ENCODE data around the gene VPS37C.
"Not testable (repeated sequence)": the region's sequence is repeated elsewhere in the genome, so short reads cannot be mapped to it uniquely, and the experiment has no call there.

VPS37C gene

DNA sequence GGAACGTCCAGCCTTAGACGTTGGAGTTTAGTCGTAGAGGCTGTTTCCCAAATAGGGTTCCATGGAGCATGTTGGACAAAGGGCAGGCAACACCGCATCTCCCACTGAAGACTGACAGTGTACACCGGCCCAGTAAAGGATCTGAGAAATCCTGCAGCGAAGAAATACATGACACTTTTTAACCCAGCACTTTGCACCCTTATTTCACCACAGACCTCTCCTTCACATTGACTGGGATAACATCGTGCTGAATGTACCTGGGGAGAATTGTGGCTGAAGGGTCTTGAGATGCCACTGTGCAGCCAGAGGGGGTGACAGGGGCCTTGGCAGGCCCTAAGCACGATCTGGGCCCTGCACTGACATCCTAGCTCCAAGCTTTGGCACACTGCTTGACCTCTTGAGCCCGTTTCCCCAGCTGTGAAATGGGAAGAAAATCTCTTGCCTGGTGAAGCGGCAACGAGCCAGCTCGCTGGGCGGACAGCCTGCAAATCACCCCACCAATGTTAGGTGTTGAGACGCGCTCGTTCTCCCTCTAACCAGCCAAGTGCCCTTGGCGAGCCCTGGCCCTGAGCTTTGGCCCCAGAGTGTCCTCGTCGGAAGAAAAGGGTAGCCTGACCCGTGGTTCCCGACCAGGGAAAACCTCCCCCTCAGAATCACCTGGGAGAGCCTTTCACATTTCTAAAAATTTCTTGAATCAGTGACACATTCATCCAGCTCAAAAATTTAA lies 45.6 kb downstream of the VPS37C start:
- no peak for DNase-seq

DNA sequence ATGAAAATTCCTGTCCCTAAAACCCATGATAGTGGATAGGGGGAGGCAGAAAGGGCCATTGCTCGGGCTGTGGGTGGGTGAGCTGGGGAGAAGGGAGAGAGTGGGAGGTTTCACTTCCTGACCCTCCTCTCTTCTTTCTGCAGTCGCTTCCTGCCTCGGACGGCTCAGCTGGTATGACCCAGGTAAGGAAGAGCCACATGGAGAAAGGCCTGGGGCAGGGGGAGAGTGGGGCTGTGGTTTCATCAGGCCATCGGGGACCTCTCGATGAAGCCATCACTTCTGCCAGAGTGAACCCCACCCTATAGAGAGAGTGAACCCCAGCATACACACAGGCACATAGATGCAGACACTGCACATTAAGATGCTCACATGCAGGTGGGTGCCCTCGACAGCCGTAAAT lies 46.3 kb downstream of the VPS37C start:
- no peak for DNase-seq

DNA sequence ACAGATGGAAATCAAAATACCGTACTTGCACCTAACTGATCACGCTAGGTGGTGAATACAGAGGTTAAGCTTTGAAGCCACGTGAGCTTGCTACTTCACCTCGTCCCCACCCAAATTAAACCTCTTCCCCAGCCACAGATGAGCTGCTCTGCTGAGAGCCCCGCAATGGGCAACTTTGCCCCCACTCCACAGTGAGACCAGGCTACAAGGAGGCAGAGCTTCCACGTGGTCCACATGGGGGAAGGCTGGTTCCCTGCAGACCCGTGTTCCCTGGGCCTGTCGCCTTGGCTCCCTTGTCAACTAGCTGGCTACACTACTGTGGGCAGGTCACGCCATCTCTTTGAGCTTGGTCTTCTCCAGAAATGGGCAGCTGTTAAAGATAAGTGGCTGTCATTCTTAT lies 48.0 kb downstream of the VPS37C start:
- no peak for DNase-seq

DNA sequence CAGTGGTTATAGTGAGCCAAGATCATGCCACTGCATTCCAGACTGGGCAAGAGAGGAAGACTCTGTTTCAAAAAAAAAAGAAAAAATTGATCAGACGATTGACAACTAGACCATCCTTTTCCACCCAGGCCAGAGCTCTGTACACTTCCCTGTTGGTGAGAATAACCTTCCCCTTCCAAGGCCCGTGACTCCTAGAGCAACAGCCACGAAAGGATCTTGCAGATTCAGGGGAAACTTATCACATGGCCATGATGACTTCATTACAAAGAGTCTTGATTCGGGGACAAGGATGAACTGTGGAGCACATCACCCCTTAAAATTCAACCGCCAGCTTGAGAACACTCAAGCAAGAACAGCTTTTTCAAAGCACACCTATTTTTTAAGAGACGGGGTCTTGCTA lies 48.7 kb downstream of the VPS37C start:
- DNase-seq = no peak

DNA sequence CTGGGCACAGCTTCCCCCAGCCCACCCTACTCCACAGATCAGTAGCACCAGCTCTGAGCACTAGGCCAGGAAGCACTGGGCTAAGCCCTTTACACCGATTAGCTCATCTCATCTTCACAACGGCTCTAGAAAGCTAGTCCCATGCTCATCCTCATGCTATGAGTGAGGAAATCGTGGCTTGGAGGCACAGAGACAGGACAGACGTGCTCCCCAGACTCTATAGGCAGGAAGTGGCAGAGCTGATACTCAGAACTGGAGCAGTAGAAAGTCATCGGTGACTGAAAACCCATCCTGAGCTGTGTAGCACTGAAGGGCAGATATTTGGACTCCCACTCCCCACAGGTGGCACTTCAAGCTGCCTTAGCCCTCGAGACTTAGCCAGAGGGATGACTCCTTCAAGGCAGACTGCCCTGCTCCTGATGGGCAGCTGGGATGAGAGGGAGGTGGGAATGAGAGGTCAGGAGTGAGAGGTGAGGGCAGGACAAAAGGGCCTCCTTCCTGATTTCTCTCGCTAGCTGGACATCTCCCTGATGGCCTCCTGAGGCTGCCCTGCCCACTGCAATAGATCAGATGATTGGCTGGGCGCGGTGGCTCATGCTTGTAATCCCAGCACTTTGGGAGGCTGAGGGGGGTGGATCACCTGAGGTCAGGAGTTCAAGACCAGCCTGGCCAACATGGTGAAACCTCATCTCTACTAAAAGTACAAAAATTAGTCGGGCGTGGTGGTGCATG lies 49.3 kb downstream of the VPS37C start:
- no peak for DNase-seq

DNA sequence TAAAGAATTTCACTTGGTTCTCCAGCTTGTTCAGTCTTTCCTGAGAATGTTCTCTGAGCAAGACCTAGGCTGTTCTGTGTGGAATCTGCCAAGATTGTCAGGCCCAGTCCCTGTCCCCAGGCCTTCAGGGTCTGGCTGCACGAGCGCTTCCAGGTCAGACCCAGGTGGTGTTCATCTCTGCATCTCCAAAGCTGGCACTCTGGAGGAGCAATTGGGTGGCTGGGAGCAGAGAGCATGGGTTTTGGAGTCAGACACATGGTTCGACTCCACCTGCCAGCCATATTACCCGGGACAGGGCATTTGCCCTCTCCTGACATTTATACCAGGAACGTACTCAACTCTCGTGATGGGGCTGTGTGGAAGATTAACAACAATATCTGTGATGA lies 50.2 kb downstream of the VPS37C start:
- no peak for DNase-seq

DNA sequence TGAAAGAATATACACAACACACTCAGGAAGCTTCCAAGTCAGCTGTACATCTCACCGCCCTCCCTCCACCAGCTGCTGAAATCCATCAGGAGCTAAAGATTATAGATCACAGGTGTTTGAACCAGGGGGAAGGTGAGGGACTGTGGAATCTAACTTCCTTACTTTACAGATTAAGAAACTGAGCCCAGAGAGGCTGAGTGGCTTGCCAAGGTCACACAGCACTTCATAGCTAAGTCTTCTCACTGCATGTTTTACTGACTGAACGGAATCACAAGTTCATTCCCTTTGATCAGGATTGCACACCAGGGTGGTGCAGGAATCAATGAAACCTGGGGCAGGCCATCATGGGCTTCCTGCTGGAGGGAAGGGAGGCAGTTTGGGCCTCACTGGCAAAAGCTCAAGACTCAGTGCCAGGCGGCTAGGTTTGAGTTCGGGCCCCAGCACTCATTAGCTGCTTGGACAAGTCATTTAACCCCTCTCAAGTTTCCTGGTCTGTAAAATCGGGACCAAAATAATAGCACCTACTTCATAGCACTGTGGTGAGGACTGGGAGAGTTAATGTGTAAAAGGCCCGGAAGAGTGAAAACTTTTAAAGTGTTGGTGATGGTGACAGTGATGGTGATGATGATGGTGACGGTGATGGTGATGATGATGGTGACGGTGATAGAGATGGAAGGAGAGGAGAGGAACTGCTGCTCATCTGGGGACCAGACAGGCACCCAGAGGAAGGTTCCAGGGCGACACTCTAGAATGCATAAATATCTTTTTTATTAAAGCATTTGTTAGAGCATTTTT lies 50.8 kb downstream of the VPS37C start:
- DNase-seq = no peak

DNA sequence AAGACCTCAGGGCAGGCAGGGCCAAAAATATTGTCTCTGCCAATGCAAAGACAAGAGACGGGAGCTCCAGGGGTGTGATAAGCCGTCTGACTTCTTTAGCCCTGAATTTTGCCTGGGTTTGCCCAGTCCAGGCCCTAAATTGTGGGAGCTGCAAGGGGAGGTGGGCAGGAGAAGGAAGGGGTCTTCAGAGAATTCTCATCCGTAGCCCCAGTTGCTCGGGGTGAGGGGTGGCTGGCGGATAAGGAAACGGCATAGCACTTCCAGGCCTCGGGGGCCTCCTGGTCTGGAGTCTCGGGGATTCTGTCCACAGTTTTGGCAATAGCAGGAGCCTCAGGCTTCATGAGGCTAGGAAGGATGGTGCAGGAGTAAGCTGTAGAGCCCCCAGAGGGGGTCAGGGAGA lies 51.6 kb downstream of the VPS37C start:
- no peak for DNase-seq

DNA sequence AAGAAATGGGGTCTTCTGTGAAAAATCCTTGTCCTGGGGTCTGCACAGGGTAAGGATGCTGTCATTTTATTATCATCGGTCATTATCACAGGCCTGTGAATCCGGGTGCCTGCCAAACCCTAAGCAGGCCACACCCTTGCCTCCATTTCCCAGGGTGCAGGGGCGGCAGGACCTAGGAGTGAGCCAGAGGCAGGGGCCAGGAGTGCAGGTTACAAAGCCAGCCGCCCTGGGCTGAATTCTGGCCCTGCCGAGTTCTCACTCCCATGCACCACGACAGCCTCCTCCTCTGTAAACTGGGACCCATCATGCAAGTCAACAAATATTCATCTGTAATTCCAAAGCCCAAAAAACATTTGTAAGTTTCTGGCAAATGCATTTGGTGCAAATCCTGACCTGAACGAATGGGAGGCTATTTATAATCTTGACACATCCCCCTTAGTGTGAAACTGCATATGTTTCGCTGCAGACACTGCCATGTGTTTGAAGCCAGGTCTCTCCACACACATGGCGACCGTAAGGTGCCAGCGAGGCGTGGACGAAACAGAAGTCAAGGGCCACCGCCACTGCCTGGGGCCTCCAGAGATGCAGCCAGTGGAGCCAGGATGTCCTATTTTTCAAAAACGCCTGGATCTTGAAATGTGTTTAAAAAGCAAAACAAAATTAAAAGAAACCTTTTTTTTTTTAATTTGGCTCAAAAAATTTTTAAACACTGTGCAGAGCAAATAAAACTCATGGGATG lies 52.2 kb downstream of the VPS37C start:
- no peak for DNase-seq

DNA sequence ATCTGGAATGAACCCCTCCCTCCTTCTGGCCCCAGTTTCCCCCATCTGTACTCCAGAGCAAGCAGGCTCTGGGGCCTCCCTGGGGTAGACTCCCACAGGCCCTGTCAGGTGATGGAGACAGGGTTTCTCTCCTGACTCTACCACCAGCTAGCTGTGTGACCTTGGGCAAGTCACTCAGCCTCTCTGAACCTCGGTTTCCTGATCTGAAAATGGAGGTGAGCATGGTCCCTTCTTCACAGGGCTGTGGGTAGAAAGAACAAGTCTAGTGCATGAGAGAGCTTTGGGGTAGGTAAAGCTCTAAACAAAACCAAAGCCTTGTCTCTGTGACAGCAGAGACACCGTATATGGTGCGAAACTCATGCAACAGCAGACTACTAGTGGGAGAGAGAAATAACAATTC lies 53.3 kb downstream of the VPS37C start:
- no peak for DNase-seq

DNA sequence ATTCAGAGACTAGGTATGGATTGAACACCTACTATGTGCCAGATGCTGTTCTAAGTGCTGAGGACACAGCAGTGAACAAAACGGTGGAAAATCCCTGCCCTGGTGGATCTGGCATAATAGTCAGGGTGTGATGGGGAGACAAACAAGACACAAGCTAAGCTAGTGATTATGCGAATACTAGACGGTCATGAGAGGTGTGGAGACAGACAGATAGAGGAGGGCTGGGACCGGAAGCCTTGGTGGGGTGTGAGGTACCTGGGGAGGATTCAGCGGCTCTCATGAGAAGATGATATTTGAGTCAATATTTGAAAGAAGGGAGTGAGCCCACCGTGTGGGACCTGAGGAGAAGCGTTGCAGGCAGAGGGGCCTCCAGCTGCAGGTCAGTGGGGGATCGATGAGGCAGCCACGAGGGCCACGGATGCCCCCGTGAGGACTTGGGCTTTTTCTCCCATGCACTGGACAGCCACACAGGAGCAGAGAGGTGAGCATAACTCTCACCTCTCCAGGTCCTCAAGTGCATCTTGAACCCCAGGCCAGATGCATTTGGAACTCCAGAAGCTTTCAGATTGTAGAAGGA lies 54.2 kb downstream of the VPS37C start:
- DNase-seq = no peak

DNA sequence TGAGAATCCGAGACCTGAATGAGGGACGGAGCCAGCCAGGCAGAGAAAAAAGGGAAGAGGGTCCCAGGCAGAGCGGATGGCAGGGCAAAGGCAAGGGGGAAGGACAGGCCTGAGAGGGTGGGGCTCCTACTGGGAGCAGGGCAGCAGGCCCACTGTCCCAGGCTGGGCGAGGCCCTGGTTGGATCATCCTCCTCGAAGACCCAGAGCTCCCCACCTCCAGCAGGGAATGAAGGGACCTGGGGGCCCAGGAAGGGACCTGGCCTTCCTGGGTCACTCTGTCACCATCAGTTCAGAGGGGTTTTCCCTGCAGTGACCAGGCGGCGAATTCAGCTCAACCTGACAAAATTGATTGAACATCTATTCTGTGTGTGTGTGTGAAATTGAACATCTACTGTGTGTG lies 54.9 kb downstream of the VPS37C start:
- DNase-seq = no peak

DNA sequence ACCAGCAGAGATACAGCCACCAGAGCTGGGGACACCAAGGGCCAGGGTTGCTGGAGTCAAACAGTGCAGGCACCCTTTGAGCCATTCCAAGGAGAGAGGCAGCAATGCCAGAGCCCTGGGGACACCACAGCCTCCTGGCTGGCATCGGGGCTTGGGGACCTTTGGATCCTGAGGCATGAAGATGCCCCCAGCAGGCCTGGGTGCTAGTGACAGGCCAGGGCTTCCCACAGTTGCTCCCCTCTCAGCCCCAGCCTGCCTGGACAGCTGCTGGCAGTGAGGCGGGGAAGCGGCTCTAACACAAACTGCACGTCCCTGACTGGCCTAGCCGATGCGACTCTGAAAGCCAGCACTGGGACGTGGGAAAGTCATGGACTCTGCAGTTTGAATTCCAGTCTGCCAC lies 56.3 kb downstream of the VPS37C start:
- DNase-seq = no peak

DNA sequence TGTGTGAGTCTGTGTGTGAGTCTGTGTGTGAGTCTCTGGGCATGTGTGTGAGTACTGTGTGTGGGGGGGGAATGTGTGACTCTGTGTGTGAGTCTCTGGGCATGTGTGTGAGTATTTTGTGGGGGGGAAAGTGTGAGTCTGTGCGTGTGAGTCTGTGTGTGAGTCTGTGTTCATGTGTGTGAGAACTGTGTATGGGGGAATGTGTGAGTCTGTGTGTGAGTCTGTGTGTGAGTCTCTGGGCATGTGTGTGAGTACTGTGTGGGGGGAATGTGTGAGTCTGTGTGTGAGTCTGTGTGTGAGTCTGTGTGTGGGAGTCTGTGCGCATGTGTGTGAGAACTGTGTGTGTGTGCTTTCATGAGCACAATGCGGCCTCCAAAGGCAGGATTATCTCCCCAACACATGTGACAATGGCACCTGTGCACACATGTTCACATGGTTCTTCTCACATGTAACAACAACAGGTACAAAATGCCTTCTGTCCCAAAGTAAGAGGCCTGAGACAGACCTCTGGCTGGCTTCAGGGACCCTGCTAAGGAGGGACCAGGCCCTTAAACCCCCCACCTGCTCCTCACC lies 57.3 kb downstream of the VPS37C start:
- no peak for DNase-seq

DNA sequence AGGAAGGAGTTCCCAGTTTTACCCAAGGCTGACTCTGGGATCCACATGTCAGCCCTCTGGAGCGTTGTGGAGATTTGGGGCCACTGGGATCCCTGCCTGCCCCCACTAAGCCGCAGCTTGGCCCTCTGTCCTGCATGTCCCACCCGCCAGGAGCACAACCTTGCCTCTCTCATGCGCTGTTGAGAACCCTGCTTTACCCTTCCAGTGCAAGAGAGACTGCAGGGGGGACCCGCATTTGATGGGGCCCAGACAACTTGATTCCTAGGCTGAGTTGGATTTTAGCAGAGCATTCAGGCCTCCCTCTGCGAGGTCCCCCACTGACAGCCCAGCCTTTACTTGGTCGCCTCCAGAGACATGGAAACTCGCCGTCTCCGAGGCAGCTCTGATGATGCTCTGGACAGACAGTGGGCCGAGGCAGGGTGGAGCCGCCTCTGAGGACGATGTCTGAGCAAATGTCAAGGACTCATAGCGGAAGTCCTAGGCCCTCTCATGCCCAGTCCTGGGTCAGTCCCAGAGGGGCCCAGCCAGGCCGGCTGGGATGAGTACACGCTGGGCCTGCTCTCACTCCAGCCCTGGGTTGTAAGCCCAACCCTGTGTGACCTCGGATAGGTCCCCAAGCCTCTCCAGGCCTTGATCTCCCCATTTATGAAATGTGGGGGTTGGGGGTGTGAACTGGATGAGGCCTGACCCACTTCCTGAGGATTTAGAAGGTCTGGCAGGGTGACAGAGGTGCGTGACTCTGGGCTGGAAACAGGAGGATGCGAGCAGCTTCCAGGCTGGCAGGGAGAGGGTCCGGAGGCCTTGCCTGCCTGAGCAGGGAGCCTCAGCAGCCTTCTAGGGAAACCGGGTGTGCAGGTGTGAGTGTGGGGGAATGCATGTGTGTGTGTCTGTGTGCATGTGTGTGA lies 58.3 kb downstream of the VPS37C start:
- no peak for DNase-seq

DNA sequence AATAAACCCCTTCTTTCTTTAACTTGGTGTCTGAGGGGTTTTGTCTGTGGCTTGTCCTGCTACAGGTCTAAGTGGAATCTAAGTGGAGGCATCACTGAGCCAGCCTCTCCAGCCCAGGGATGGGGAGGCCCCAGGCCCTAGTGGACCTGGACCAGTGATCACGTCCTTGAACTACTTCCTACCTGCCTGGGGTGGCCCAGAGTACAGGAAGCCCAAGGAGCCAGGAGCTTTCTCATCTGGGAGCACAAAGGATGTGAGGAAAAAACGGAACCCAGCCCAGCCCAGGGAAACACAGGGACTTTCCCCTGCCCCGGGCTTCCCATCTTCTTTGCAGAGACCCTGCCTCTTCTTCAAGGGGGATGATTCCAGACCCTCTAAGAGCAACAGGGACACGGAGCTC lies 62.4 kb downstream of the VPS37C start:
- no peak for DNase-seq

DNA sequence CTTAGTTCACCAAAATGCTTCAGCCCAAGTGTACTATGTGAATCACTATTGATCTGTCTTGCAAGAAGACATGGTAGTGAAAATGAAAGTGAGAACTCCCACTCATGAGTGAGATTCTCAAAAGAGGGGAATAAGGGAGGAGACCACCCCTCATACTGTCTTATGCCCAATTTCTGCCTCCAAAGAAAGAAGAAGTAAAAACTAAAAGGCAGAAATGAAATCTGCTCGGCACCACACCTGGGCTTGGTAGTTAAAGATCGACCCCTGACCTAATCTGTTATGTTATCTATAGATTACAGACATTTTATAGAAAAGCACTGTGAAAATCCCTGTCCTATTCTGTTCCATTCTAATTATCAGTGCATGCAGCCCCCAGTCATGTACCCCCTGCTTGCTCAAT lies 63.0 kb downstream of the VPS37C start:
- DNase-seq = not testable (repeated sequence)

DNA sequence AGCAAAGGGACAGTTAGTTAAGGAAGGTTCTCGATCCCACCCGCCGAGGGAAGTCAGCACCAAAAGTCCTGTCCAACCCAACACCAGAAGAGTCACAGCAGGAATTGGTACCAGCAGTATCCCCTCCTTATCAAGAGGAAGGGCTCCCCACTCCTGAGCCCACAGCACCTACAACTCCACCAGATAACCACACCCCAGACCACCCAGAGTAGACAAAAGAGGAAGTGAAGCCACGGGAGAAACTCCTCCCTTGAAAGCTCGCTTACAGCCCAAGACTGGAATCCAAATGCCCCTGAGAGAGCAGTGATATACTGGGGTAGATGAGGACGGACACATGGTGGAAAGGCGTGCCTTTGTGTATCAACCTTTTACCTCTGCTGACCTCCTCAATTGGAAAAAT lies 66.2 kb downstream of the VPS37C start:
- no peak for DNase-seq

DNA sequence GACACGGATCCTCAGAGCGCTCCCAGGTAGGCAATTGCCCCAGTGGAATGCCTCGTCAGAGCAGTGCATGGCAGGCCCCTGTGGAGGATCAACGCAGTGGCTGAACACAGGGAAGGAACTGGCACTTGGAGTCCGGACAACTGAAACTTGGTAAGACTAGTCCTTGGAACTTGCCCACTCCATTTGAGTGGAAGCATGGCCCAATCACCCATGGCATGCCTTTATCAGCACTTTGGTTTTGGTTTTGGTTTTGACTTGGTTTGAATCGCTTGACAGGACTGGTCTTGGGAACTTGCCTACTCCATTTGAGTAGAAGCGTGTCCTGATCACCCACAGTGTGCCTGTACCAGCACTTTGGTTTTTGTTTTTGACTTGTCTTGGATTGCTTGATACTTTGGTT lies 67.1 kb downstream of the VPS37C start:
- not testable (repeated sequence) for DNase-seq

DNA sequence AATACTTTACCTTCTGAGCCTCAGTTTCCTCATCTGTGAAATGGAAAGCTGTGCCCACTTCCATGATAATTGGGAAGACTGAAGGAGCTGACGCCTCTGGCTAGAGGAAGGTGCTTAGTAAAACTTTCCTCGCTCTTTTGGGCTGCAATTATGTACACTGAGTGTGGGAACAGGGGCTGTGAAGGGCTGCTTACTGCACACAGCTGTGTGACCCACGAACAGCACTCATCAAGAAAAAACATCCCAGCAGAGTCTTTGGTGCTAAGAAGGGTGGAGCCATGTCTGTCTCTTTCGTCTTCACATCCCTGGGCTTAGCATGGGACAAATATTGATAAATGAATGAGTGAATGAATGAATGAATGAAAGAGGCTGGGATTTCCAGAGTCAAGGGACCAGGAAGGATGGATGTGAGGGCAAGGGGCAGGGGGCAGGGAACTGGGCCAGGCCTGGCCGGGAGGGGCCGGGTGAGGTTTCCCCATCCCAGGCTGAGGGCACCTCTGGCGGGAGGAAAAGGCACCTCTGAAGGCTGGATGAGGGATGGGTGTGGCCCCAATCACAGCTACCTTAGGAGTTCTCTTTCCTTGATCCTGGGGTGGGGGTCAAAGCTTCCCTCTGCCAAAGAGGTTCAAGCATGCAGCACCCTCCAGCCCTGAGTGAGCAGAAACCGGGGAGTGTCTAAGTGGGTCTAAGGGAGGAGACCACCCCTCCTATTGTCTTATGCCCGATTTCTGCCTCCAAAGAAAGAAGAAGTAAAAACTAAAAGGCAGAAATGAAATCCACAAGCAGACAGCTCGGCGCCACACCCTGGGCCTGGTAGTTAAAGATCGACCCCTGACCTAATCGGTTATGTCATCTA lies 68.1 kb downstream of the VPS37C start:
- no peak for DNase-seq

All from NCI-H1436 (cell line).